NCI-H187 (cell line): ENCODE results near the gene IL34.
"Not testable (repeated sequence)": the region's sequence is repeated elsewhere in the genome, so short reads cannot be mapped to it uniquely, and the experiment has no call there.

Source experiments
- DNase-seq, 2 experiments: peaks; one replicate each; lab custom pipeline; 2025; lab: John Stamatoyannopoulos, UW

IL34 gene

GRCh38 chr16:70632273-70632672, 14.1 kb upstream of the IL34 start:
- no peak for DNase-seq

GRCh38 chr16:70633617-70634016, 12.7 kb upstream of the IL34 start:
- not testable (repeated sequence) for DNase-seq

- no peak for DNase-seq
These were observed 11.5 kb upstream of the IL34 start for GRCh38 chr16:70634861-70635260.

GRCh38 chr16:70635336-70636016, 10.9 kb upstream of the IL34 start:
- no peak for DNase-seq

- DNase-seq = no peak
These were observed 7.3 kb upstream of the IL34 start for GRCh38 chr16:70638814-70639792.

- DNase-seq = no peak
These were observed 3.7 kb upstream of the IL34 start for GRCh38 chr16:70642633-70643032.

GRCh38 chr16:70643264-70643663, 3.1 kb upstream of the IL34 start:
- DNase-seq = not testable (repeated sequence)

- DNase-seq = no peak
These were observed 1.4 kb upstream of the IL34 start for GRCh38 chr16:70644763-70645597.

GRCh38 chr16:70647441-70648359, 1.3 kb downstream of the IL34 start:
- no peak for DNase-seq

- DNase-seq = no peak
These were observed 2.2 kb downstream of the IL34 start for GRCh38 chr16:70648606-70649005.

- no peak for DNase-seq
These were observed 2.9 kb downstream of the IL34 start for GRCh38 chr16:70649300-70649699.

- DNase-seq = no peak
These were observed 3.9 kb downstream of the IL34 start for GRCh38 chr16:70650216-70650615.

GRCh38 chr16:70651524-70651923, 5.2 kb downstream of the IL34 start:
- no peak for DNase-seq

GRCh38 chr16:70652322-70652721, 6.0 kb downstream of the IL34 start:
- no peak for DNase-seq

- no peak for DNase-seq
These were observed 7.0 kb downstream of the IL34 start for GRCh38 chr16:70653406-70653805.

GRCh38 chr16:70653809-70654771, 7.7 kb downstream of the IL34 start:
- DNase-seq = peak; percentile 3 to 4

GRCh38 chr16:70656065-70656711, 9.8 kb downstream of the IL34 start:
- no peak for DNase-seq

- no peak for DNase-seq
These were observed 10.4 kb downstream of the IL34 start for GRCh38 chr16:70656712-70657263.

GRCh38 chr16:70657956-70658355, 11.6 kb downstream of the IL34 start:
- no peak for DNase-seq
